ENCODE results near the gene ACO2. TPM values are rescaled to one million over a fixed set of nuclear protein-coding genes. Genes with fewer than 3 reads are reported as not detected.

ACO2 gene
- polyA plus RNA-seq, 1 of the 3 experiments (the other 2 are of a cell fraction): 47.0 TPM

GRCh38 chr22:41425660-41426365 lies 43.1 kb upstream of the ACO2 start:
- no peak for DNase-seq
- Histone ChIP-seq H3K9ac (no peak overlapping the region), H3K4me1 (ENCODE audit: control insufficient read depth in 1 of 2, insufficient read depth in 2 of 2, low read depth in 1 of 2, low read length in 1 of 2) (no peaks in the 10 kb centered on the region), H3K9me3 (no peaks in the 10 kb centered on the region), H4K20me1 (ENCODE audit: insufficient read depth) (no peaks in the 10 kb centered on the region), H3K79me2 (ENCODE audit: insufficient read depth) (no peaks in the 10 kb centered on the region), H3K4me2 (no peak overlapping the region), H3K9me2 (no peaks in the 10 kb centered on the region), H3K36me3 (replicated peaks in 1 of 2; ENCODE audit: control insufficient read depth in 1 of 2, insufficient read depth in 2 of 2, low read length in 1 of 2) (no peaks in the 10 kb centered on the region), H3F3A (replicated peaks; ENCODE audit: insufficient read depth) (no peaks in the 10 kb centered on the region), H3K4me3 (ENCODE audit: low read depth in 2 of 2, low read length in 1 of 2) (no peak overlapping the region), H2AFZ (ENCODE audit: low read depth) (no peak overlapping the region), H3K27me3 (ENCODE audit: insufficient read depth) (no peaks in the 10 kb centered on the region), H3K27ac (ENCODE audit: low read depth in 2 of 2, low read length in 1 of 2) (no peak overlapping the region)
- WGBS (ENCODE audit: low lambda C conversion rate): 83% methylated on average over 7 of the region's 9 CpGs
- TF ChIP-seq NRF1 (IDR thresholded peaks at IDR 0.05; ENCODE audit: low read depth, low read length) (no peak), CTCF (IDR thresholded peaks at IDR 0.05) (no peak), SIN3A (IDR thresholded peaks at IDR 0.05; ENCODE audit: borderline replicate concordance, low read depth, low read length) (no peak)
- CTCF ChIA-PET: no interaction called here
- POLR2A ChIA-PET: no interaction called here

GRCh38 chr22:41429232-41429950 lies 39.5 kb upstream of the ACO2 start:
- Histone ChIP-seq H2AFZ (ENCODE audit: low read depth) (no peak overlapping the region), H3K79me2 (ENCODE audit: insufficient read depth) (no peaks in the 10 kb centered on the region), H3K4me3 (ENCODE audit: low read depth in 2 of 2, low read length in 1 of 2) (no peak overlapping the region), H3K27me3 (ENCODE audit: insufficient read depth) (no peaks in the 10 kb centered on the region), H3K4me1 (ENCODE audit: control insufficient read depth in 1 of 2, insufficient read depth in 2 of 2, low read depth in 1 of 2, low read length in 1 of 2) (no peaks in the 10 kb centered on the region), H3K9me3 (no peaks in the 10 kb centered on the region), H3K27ac (ENCODE audit: low read depth in 2 of 2, low read length in 1 of 2) (no peak overlapping the region), H3K36me3 (replicated peaks in 1 of 2; ENCODE audit: control insufficient read depth in 1 of 2, insufficient read depth in 2 of 2, low read length in 1 of 2) (peaks cover 0 to 3% of the 10 kb centered on the region in 2 experiments), H3F3A (replicated peaks; ENCODE audit: insufficient read depth) (no peaks in the 10 kb centered on the region), H3K4me2 (no peak overlapping the region), H3K9ac (no peak overlapping the region), H3K9me2 (no peaks in the 10 kb centered on the region), H4K20me1 (ENCODE audit: insufficient read depth) (no peaks in the 10 kb centered on the region)
- ChIA-PET CTCF (no interaction called here), POLR2A (interaction anchor here (0.7 kb wide), 1 partner anchor 89 kb away, joined by 3 read pairs; no protein-coding TSS in a partner anchor)
- no peak for DNase-seq
- 94% methylated on average over 5 of the region's 13 CpGs for WGBS (ENCODE audit: low lambda C conversion rate)
- TF ChIP-seq SIN3A (IDR thresholded peaks at IDR 0.05; ENCODE audit: borderline replicate concordance, low read depth, low read length) (no peak), MEF2A (IDR thresholded peaks at IDR 0.05; ENCODE audit: borderline replicate concordance, low read depth) (no peak), RXRA (IDR thresholded peaks at IDR 0.05; ENCODE audit: borderline replicate concordance, low read depth) (no peak), FOXJ3 (CRISPR knock-in tag; IDR thresholded peaks at IDR 0.05) (no peak), USF1 (IDR thresholded peaks at IDR 0.05; ENCODE audit: borderline replicate concordance, low read depth) (no peak), REST (IDR thresholded peaks at IDR 0.05; ENCODE audit: low read depth, low read length) (no peak), GATA2 (CRISPR knock-in tag; IDR thresholded peaks at IDR 0.05) (no peak), NRF1 (IDR thresholded peaks at IDR 0.05; ENCODE audit: low read depth, low read length) (no peak), JUND (IDR thresholded peaks at IDR 0.05) (no peak), POLR2AphosphoS5 (IDR thresholded peaks at IDR 0.05; ENCODE audit: low read depth, low read length) (no peak), ZBTB33 (IDR thresholded peaks at IDR 0.05; ENCODE audit: borderline replicate concordance, low read depth) (no peak), FOSL2 (IDR thresholded peaks at IDR 0.05; ENCODE audit: borderline replicate concordance, low read depth) (no peak), CTCF (IDR thresholded peaks at IDR 0.05) (no peak)
